Parathyroid adenoma (tissue), 2 donors: Measurements from ENCODE around the gene LDLRAD2.

ENCODE experiments used
- H2AFZ ChIP-seq: fragments of 300-600 bp; sonication (generic); one replicate; pipeline ENCODE4 v1.7.0; 2017; ENCODE audit warnings: antibody characterized with exemption, mild to moderate bottlenecking
- H3K27ac ChIP-seq: fragments of 300-600 bp; sonication (generic); one replicate; pipeline ENCODE4 v1.7.0; 2017
- H3K27me3 ChIP-seq: fragments of 300-600 bp; sonication (generic); one replicate; pipeline ENCODE4 v1.7.0; 2017; ENCODE audit warnings: low read length; ENCODE audit not compliant: control insufficient read depth, insufficient read depth
- H3K36me3 ChIP-seq: fragments of 300-600 bp; sonication (generic); one replicate; pipeline ENCODE4 v1.7.0; 2017; ENCODE audit warnings: low read length; ENCODE audit not compliant: control insufficient read depth, insufficient read depth
- H3K4me1 ChIP-seq: fragments of 300-600 bp; sonication (generic); one replicate; pipeline ENCODE4 v1.7.0; 2017; ENCODE audit warnings: control low read depth
- H3K4me2 ChIP-seq: fragments of 300-600 bp; sonication (generic); one replicate; pipeline ENCODE4 v1.7.0; 2017; ENCODE audit warnings: low read length
- H3K4me3 ChIP-seq: fragments of 300-600 bp; sonication (generic); one replicate; pipeline ENCODE4 v1.7.0; 2017; ENCODE audit warnings: low read depth, low read length
- H3K79me2 ChIP-seq: fragments of 300-600 bp; sonication (generic); one replicate; pipeline ENCODE4 v1.7.0; 2017; ENCODE audit warnings: control low read depth
- H3K9ac ChIP-seq: fragments of 300-600 bp; sonication (generic); one replicate; pipeline ENCODE4 v1.7.0; 2017; ENCODE audit warnings: mild to moderate bottlenecking
- H3K9me3 ChIP-seq: fragments of 300-600 bp; sonication (generic); one replicate; pipeline ENCODE4 v1.7.0; 2017; ENCODE audit warnings: low read length; ENCODE audit not compliant: control insufficient read depth
- TF ChIP-seq, protein P1 (sequence below): fragments of 300-600 bp; sonication (generic); IDR thresholded peaks from one replicate; pipeline ENCODE4 v1.7.0; 2017; ENCODE audit warnings: antibody characterized with exemption, mild to moderate bottlenecking
- donor health status: primary hyperparathyroidism.

The LDLRAD2 gene

GRCh38 chr1:21795075-21795474 lies 17.0 kb upstream of the LDLRAD2 start:
- H3K4me1 ChIP-seq = no peaks in the 10 kb centered on the region
- no peak overlapping the region for H2AFZ ChIP-seq
- no peaks in the 10 kb centered on the region for H3K27me3 ChIP-seq
- H3K27ac ChIP-seq = no peak overlapping the region
- TF ChIP-seq, protein P1, sequence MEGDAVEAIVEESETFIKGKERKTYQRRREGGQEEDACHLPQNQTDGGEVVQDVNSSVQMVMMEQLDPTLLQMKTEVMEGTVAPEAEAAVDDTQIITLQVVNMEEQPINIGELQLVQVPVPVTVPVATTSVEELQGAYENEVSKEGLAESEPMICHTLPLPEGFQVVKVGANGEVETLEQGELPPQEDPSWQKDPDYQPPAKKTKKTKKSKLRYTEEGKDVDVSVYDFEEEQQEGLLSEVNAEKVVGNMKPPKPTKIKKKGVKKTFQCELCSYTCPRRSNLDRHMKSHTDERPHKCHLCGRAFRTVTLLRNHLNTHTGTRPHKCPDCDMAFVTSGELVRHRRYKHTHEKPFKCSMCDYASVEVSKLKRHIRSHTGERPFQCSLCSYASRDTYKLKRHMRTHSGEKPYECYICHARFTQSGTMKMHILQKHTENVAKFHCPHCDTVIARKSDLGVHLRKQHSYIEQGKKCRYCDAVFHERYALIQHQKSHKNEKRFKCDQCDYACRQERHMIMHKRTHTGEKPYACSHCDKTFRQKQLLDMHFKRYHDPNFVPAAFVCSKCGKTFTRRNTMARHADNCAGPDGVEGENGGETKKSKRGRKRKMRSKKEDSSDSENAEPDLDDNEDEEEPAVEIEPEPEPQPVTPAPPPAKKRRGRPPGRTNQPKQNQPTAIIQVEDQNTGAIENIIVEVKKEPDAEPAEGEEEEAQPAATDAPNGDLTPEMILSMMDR = no peak
- no peak overlapping the region for H3K4me3 ChIP-seq
- H3K9ac ChIP-seq = no peak overlapping the region
- H3K79me2 ChIP-seq = no peaks in the 10 kb centered on the region
- no peaks in the 10 kb centered on the region for H3K9me3 ChIP-seq
- H3K36me3 ChIP-seq = no peaks in the 10 kb centered on the region
- no peak overlapping the region for H3K4me2 ChIP-seq

DNA sequence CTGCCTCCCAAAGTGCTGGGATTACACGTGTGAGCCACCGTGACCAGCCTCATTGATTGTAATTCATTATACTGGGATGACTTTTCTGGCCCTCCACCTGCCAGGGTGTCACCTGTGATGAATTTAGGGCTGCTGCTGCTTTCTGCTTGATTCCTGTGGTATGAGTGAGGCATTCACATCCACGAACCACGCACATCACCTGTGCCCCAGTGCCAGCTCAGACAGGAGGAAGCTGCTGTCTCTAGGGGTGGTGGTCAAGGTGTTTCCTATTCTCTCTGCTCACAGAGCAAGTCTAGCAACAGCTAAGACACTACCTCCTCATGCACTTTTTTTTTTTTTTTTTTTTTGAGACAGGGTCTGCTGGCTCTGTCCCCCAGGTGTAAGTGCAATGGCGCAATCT lies 12.3 kb upstream of the LDLRAD2 start:
- Histone ChIP-seq H3K9me3 (no peaks in the 10 kb centered on the region), H3K27me3 (no peaks in the 10 kb centered on the region), H3K4me3 (no peak overlapping the region), H3K4me2 (no peak overlapping the region), H3K27ac (no peak overlapping the region), H2AFZ (no peak overlapping the region), H3K4me1 (no peaks in the 10 kb centered on the region), H3K79me2 (no peaks in the 10 kb centered on the region), H3K9ac (no peak overlapping the region), H3K36me3 (no peaks in the 10 kb centered on the region)
- TF ChIP-seq, protein P1 = no peak

GRCh38 chr1:21801100-21801499 lies 11.0 kb upstream of the LDLRAD2 start:
- Histone ChIP-seq H3K27ac (no peak overlapping the region), H3K9me3 (no peaks in the 10 kb centered on the region), H2AFZ (no peak overlapping the region), H3K9ac (no peak overlapping the region), H3K4me1 (no peaks in the 10 kb centered on the region), H3K4me3 (no peak overlapping the region), H3K27me3 (no peaks in the 10 kb centered on the region), H3K79me2 (no peaks in the 10 kb centered on the region), H3K36me3 (no peaks in the 10 kb centered on the region), H3K4me2 (no peak overlapping the region)
- TF ChIP-seq, protein P1 = no peak

GRCh38 chr1:21804536-21804935 lies 7.5 kb upstream of the LDLRAD2 start:
- TF ChIP-seq, protein P1 = no peak
- no peaks in the 10 kb centered on the region for H3K27me3 ChIP-seq
- H3K79me2 ChIP-seq = no peaks in the 10 kb centered on the region
- no peaks in the 10 kb centered on the region for H3K36me3 ChIP-seq
- no peaks in the 10 kb centered on the region for H3K9me3 ChIP-seq
- no peak overlapping the region for H2AFZ ChIP-seq
- H3K4me2 ChIP-seq = no peak overlapping the region
- H3K27ac ChIP-seq = no peak overlapping the region
- no peak overlapping the region for H3K9ac ChIP-seq
- no peak overlapping the region for H3K4me3 ChIP-seq
- H3K4me1 ChIP-seq = no peaks in the 10 kb centered on the region

- Histone ChIP-seq H3K9ac (no peak overlapping the region), H3K4me1 (no peaks in the 10 kb centered on the region), H2AFZ (no peak overlapping the region), H3K9me3 (no peaks in the 10 kb centered on the region), H3K4me3 (no peak overlapping the region), H3K27me3 (no peaks in the 10 kb centered on the region), H3K27ac (no peak overlapping the region), H3K79me2 (no peaks in the 10 kb centered on the region), H3K4me2 (no peak overlapping the region), H3K36me3 (no peaks in the 10 kb centered on the region)
- TF ChIP-seq, protein P1 = no peak
Measured at GRCh38 chr1:21813542-21813941, 1.5 kb downstream of the LDLRAD2 start.
